GM18502 (cell line): Measurements from ENCODE around the gene TSC1.

Source experiments
- ATAC-seq: cut with Tn5 transposase; IDR thresholded peaks from one replicate; pipeline ENCODE4 v1.9.1; 2021; ENCODE audit warnings: mild to moderate bottlenecking; ENCODE audit not compliant: unreplicated experiment, poor library complexity

Gene TSC1

DNA sequence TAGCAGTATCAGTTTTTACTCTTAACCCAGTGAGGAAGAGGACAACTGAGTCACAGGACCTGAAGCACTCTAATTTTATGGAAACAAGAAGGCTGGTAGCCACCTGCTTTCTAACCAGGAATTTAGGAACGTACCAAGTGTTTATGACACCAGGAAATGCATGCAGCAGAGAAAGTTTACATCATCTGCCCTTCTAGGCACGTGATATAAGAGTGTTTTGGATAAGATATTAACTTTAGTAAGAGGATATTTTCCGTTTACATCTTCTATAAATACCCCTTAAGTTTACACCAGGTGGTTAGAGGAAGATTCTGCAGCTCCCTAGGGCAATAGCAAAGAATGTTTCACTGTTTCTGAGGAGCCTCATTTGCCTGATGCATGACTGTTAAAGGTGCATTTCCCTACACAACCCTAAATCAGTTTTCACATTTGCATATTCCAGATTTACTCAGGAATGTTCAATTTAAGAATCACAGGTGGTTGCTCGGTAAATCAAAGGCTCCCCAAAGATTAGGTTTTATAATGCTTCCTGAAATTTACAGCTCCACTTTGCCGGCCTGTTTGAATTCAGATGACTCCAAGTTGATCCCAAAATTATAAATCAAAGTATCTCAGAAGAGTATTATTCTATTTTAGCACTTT is 1.8 kb downstream of the TSC1 start:
- ATAC-seq = no peak

DNA sequence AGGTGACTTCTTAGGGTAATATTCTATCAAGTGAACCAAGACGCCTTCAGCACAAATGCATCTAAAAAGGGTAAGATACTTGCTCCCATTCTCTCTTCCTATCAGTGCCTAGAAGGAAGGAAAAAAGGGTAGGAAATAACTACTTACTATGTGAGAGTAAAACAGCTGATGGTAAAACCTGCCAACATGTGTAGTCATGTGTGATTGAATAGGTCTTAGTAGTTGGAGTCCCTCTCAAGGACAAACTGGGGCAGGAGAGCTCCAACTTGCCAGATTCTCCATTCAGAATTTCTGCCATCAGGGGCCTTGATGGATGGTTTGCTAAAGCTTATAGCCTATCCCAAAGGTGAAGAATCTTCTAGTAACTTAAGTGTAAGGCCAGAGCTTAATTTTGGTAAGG is 5.2 kb downstream of the TSC1 start:
- no peak for ATAC-seq

DNA sequence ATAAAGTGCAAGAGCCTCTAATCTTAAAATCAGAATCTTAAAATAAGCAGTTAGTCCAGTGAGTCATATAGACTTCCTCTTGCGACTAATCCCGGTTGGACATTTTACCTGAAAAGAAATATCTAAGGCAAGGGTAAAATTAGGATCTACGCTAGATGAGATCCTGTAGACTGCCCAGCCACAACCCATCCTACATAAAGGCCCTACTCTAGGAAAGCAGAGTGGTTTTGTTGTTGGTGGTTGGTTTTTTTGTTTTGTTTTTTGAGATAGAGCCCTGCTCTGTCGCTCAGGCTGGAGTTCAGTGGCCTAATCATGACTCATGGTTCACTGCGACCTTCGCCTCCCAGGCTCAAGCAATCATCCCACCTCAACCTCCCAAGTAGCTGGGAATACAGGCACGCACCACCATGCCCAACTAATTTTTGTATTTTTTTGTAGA is 6.9 kb downstream of the TSC1 start:
- no peak for ATAC-seq

DNA sequence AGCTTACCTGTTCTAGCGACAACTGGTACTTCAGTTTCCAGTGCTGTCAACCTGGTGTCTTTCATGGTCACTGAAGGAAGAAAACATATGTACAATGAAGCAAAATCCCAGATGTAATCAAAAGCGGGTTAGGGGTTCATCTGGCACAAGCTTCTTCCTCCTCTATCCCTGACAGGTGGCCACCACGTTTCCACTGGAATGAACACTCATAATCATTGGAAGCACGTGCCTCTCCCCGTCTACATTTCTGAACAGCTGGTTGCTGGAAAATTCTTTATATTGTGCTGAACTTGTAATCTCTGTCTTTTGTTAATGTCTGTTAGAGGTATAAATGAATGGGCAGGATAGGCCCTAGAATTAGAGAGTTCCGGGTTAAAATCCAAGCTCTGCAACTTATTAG is 9.4 kb downstream of the TSC1 start:
- no peak for ATAC-seq

DNA sequence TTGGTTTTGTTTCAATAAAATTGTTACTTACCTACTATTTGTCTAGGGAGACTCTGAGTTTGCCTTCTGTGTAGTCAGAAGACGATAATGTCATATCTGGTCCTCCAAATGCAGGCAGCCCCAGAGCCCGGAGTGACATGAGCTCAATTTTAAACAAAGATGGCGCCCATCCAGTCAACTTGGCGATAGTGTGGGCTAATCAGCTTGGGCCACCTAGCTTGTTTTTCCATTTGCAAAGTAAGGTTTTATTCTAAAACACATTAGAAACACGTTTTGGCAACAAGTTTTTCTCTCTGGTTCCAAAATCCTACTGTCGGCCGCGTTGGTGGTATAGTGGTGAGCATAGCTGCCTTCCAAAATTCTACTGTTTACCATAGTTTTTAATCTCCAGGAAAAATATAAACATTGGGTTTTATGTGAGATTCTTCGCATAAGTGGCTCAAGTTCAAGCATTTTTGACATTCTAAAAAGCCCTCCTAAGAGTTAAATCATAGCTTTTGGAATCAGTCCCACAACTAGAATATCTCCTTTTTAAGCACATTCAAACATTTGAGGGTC is 13.2 kb downstream of the TSC1 start:
- ATAC-seq = no peak

DNA sequence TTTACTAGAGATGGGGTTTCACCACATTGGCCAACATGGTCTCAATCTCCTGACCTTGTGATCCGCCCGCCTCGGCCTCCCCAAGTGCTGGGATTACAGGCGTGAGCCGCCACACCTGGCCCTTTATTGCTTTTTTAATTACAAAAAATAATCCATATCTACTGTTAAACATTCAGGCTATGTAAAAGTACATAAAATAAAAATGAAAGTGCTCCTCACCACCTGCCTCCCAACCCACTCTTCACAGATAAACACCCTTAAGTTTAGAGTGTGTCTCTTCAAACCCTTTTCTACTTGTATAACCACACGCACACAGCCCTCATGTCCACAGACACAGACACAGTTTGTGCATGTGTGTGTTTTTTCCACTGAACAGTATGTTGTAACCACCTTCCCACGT is 16.7 kb downstream of the TSC1 start:
- ATAC-seq = no peak

DNA sequence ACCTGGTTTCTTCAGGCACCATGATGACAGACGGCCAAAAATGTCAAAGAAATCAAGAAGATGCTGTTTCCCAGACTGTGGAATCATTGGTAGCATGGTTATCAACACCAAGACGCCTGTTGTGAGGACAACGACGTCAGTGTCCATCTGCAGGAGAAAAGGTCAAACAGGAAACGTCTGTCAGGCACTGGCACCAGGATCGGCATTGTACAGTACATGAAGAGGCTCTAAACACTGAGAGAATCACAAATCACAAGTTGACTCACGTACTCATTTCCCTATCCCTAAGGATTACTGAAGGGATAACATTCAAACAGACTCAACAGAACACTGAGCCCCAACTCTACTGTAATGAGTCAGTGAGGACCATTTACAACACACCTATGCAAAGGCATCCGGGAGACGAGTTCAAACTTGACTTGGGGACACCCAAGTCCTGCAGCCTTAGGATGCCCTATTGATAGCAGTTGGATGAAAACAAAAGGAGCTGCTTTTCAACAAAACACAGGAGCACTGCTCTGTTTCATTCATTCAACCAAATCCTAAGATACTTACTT is 21.0 kb downstream of the TSC1 start:
- ATAC-seq = no peak

DNA sequence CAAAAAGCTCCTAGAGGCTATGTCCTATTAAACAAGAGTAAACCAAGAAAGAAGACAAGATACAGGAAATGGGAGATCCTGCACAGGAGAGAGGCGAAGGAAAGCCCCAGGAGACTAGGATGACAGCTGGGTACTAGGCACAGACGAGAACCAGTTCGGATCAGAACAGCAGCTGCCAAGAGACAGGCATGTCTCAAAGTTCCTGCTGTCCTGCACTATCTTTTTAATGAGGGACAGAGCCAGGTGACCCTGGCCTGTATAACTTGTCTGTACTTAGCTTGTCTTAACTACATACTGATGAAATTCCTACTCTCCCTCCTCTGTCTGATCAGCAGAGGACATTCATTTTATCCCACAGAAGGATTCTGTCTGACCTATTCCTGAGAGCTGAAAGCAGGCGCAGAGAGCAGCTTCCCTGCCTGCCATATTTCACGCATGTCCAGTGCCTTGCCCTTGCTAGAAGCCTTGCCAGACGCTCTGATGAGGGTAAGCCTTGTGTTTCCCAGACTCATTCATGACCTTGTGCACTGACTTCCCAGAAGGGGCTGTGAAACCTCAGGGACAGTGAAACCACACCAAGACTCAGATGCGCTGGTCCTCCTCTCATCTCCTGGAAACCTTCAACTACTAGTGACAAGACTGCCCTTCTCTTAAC is 24.7 kb downstream of the TSC1 start:
- ATAC-seq = no peak

DNA sequence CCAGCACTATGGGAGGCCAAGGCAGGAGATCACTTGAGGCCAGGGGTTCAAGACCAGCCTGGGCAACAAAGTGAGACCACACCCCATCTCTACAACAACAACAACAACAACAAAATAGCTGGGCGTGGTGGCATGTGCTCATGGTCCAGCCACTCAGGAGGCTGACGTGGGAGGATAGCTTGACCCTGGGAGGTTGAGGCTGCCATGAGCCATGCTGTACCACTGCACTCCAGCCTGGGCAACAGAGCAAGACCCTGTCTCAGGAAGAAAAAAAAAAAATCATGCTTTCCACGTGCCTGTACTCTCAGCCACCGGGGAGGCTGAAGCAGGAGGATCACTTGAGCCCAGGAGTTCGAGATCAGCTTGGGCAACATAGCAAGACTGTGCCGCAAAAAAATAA is 29.5 kb downstream of the TSC1 start:
- no peak for ATAC-seq

DNA sequence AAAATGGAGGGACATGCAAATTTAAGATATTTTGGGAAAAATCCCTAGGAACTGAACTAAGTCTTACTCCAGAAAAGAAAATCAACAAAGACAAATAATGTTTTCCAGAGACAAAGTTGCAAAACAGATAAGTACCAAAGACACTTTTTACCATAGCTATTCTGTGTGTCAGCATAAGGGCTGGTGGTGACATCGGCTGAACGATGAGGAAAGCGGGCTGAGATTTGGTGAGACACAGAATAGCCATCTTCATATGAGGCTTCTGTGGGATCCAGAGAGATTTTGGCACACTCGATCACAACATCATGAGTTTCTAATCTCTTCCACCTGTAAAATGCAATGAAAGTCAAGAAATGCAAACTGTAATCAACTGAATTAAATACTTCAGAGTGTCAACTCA is 32.3 kb downstream of the TSC1 start:
- ATAC-seq = no peak

DNA sequence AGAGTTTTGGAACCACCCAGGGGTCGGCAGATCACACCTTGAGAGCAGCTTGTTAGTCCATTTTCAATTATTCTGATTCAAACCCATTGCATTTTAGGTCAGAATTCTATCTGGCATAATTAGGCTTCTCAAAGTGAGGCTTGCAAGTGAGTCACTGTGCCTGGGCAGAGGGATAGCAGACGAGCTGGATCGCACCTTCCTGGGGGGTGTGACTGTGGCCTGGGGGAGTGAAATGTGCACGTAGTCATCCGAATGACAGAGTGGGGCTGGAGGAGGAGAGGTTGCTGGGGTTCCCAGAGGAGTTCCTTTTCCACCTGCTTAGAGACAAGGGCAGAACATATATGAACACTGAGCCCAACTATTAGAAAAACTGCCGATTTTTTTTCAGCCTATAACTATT is 34.0 kb downstream of the TSC1 start:
- no peak for ATAC-seq

DNA sequence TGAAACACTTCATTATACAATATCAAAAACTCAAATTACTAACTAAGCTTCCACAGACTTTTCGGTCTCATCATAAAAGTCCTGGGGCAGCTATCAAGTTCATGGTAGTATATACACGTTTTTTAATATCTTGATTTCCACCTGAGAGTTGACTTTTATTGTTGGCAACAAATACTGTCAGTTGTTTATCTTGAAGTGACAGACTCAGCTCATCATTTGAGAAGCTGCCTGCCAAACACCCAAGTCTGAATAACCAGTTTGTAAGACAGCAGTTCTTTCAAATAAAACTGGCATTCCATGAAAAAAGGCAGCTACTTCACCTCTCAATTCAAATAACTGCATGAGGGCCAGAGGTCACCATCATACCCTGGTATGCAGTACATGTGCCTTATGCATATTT is 35.1 kb downstream of the TSC1 start:
- ATAC-seq = no peak

DNA sequence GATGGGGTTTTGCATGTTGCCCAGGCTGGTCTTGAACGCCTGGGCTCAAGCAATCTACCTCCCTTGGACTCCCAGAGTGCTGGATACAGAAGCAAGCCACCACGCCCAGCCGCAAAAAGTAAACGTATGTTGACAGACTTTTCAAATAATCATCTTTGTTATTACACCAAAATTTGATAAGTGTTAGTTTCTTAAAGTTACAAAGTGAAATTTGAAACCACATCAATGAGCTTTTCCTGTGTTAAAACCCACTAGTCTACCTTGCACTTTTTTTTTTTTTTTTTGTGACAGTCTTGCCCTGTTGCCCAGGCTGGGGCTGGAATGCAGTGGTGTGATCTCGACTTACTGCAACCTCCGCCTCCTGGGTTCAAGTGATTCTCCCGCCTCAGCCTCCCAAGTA is 35.8 kb downstream of the TSC1 start:
- no peak for ATAC-seq

DNA sequence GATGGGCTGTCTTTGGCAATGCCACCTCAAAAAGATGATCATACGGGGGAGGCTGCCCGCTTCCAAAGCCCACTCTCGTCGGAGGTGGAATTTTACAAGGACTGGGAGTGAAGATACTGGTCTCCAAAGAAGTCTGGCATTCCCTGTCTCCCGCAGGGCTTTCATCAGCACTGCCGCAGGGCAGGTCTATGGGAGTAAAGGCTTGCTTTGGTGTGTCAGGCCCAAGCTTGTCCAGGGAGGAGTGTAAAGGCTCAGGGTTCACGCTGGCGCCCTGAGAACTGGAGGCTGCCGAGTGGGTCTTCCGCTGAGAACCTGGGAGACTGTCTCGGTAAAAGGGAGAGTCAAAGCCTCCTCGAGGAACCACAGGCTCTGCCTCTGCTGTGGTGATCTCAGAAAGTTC is 38.7 kb downstream of the TSC1 start:
- no peak for ATAC-seq

DNA sequence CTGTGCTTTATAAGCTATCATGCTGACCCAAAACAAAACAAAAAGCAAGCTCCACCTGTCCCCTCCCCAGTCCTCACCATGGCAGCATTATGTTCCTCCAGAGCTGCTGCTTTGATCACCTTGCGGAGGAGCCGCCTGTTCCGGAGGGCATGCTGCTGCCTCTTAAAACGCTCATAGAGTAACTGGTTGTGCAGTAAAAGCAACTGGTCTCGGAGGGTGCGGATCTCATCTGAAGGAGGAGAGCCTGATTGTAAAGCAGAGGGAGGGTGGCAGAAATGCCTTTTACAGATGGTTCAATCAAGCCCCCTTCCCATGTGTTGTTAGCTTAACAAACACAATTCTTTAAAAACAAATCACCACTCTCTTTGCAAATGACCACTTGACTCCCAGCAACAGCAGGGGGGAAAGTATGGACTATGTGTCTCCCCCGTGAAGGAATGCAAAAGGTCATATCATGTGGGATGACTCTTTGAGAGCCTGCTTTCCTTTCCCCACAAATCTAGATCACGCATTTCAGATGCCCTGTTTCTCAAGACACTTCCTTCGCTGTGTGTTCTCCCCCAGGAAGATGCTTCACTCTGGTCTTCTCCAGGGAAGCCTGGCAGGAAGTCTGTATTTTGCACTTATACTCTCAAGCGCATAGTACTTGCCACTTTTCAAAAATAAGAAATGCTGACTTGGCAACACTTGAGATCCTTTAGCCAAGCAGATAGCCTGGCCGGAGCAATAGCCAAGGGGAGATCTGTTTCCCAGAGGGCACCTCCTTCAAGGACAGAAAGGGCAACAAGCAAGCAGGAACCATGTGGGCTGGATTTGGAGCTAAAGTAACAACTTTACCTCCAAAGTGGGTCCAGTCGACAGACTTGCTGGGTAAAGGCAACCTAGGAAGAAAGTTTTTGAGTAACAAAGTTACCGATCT is 40.6 kb downstream of the TSC1 start:
- ATAC-seq = no peak

DNA sequence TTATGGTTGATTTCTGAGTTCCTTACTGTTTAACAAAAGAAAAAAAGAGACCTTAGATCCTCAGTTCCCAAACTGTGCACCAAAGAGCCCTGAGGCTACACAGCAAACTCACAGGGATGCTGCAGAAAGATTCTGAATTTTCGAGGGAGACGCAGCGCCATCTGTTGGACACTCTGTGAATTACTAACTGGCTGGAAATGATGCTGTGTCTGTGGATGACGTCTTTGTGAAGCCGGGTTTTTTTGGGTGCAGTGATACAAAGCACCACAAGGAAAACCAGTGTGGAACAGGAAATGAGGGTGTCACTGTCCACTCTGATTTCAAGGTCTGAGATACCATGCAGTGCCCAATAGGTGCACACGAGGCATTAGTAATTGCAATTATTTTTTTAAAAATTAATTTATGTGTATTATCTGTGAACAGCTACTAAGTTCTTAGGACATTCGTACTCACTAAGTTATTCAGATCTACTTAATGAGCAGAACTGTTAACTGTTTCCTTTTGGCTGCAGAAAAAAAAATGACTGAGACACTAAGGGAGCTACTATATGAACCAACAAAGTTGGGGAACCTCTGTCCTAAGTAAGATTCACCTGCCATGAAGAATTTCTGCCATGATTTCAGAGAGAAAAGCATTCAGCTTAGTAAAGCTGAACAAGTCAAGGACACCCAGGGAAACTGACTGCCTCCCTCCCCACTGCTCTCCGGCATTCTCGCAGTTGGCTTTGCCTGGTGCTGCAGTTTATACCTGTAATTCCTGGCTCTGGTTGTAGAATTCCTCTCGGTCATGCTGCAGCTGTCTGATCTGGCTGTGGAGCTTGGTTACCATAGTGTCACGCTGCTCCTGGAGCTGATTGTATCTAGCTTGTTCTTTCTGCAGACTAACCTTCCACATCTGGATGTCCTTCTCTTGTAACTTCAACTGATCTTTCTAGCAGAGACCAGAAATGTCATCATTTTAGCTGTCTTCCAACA is 42.3 kb downstream of the TSC1 start:
- no peak for ATAC-seq

DNA sequence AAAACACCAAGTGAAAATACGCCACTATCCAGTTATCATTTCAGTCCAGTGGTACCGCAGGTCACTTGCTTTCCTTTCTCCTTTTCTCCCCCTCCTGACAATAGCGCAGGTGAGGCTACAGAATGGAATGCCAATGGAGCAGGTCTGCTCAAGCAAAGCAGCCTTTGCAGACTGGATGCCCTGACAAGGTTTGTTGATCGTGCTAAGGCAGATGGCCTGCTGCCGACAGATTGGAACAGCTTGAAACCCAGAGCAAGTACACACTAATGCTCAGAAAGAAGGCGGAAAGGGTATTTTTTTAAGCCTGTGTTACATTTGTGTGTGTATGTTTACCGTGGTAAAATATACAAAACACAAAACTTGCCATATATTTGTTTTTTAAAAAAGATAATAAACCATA is 46.4 kb downstream of the TSC1 start:
- ATAC-seq = no peak

DNA sequence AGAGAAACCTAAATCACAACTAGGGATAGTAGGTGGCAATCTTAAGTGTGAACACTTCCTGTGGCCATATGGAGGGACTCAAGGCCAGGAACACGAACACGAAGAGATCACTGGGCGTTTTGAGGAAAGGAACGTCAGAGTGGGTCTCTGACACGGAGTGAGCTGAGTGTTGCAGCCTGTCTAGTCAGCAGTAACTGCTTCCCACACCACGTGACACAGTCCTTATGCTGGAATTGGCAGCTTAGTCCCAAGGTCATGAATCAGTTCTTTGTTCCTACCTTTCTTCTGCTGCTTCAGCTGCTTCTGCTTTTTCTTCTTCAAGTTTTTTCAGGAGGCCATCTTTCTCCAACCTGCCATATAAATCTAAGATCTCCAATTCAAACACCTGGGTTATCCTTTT is 47.5 kb downstream of the TSC1 start:
- no peak for ATAC-seq

DNA sequence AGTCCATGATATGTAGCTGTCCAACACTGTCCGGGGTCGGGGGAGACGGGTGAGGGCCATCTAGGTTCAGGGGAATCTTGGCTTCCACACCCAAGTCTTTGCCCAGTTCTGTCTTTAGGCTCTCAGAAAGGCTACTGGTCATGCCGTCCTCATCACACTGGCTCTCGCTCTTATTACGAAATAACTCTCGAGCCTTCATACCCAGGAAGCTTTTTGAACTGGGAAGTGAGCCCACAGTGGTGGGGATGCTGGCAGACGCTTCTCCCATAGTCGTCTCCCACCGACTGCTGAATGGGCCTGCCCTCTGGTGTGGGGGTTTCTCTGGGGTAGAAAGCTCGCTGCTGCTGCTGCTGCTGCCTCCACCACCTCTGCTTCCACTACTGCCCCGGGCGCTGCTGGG is 48.2 kb downstream of the TSC1 start:
- no peak for ATAC-seq
